ENCODE measurements around the gene PTPRH. TPM values are rescaled to one million over a fixed set of nuclear protein-coding genes. Genes with fewer than 3 reads are reported as not detected.

The PTPRH gene
- total RNA-seq, 1 experiment from 2014 or later = 2.3 TPM

DNA sequence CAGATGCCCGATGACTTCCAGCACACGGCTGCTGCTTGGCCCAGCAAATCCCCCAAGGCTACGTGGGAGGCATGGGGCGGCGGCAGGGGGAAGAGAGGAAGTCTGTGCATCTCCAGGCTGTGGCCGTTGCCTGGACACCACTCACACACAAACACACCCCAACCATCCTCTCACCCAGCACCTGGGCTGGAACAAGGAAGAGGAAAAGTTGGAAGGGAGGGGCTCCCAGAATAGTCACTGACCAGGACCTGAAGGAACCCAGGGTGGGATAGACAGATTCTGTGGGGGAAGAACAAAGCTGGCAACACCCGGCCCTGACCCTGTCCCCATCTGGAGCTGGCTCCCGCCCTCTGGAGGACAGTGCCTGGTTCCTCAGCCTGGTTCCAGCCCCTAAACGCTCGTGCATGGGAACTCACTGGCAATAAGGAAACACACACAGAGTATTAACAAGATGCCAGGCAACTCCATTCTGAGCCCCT is 38.4 kb upstream of the PTPRH start:
- Mint-ChIP-seq H3K27me3 (ENCODE audit: insufficient read depth, unreplicated experiment) (no peaks in the 10 kb centered on the region), H3K9me3 (ENCODE audit: unreplicated experiment) (no peaks in the 10 kb centered on the region), H3K4me3 (ENCODE audit: unreplicated experiment) (no peak overlapping the region), H3K4me1 (ENCODE audit: low read depth, unreplicated experiment) (peaks cover 5% of the 10 kb centered on the region), H3K27ac (ENCODE audit: unreplicated experiment) (no peak overlapping the region), H3K36me3 (ENCODE audit: insufficient read depth, unreplicated experiment) (peaks cover 33% of the 10 kb centered on the region)
- intact Hi-C loops (cut with micrococcal nuclease; ENCODE audit: unreplicated experiment) = no loop called here
- DNase-seq = peak in 1 of 2 experiments; percentile 39
- H3K4me1 ChIP-seq = no peaks in the 10 kb centered on the region
- no peaks in the 10 kb centered on the region for H3K27me3 ChIP-seq (replicated peaks; ENCODE audit: control insufficient read depth, insufficient read depth, low read length)
- H3K9me3 ChIP-seq = no peaks in the 10 kb centered on the region
- CTCF ChIA-PET = interaction anchor here (0.5 to 1.0 kb wide), 2 partner anchors 12 to 54 kb away, joined by 4 read pairs; partner anchors contain the start of gene PPP6R1
- H3K4me3 ChIP-seq (ENCODE audit: low read depth, low read length) = no peak overlapping the region
- H3K36me3 ChIP-seq (ENCODE audit: control insufficient read depth, insufficient read depth, low read length) = peaks cover 6% of the 10 kb centered on the region
- TF ChIP-seq, protein P1, sequence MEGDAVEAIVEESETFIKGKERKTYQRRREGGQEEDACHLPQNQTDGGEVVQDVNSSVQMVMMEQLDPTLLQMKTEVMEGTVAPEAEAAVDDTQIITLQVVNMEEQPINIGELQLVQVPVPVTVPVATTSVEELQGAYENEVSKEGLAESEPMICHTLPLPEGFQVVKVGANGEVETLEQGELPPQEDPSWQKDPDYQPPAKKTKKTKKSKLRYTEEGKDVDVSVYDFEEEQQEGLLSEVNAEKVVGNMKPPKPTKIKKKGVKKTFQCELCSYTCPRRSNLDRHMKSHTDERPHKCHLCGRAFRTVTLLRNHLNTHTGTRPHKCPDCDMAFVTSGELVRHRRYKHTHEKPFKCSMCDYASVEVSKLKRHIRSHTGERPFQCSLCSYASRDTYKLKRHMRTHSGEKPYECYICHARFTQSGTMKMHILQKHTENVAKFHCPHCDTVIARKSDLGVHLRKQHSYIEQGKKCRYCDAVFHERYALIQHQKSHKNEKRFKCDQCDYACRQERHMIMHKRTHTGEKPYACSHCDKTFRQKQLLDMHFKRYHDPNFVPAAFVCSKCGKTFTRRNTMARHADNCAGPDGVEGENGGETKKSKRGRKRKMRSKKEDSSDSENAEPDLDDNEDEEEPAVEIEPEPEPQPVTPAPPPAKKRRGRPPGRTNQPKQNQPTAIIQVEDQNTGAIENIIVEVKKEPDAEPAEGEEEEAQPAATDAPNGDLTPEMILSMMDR (IDR thresholded peaks at IDR 0.05; ENCODE audit: insufficient read depth in 1 of 2, low read depth in 1 of 2, low read length in 1 of 2, severe bottlenecking in 1 of 2, unreplicated experiment in 1 of 2) = no peak
- BruUV-seq (replicated peaks) = no TSS peak
- POLR2A ChIA-PET = no interaction called here

GRCh38 chr19:55246462-55247451 is 37.5 kb upstream of the PTPRH start:
- Mint-ChIP-seq H3K4me1 (ENCODE audit: low read depth, unreplicated experiment) (peaks cover 5% of the 10 kb centered on the region), H3K4me3 (ENCODE audit: unreplicated experiment) (no peak overlapping the region), H3K27ac (ENCODE audit: unreplicated experiment) (no peak overlapping the region), H3K9me3 (ENCODE audit: unreplicated experiment) (no peaks in the 10 kb centered on the region), H3K27me3 (ENCODE audit: insufficient read depth, unreplicated experiment) (no peaks in the 10 kb centered on the region), H3K36me3 (ENCODE audit: insufficient read depth, unreplicated experiment) (peaks cover 42% of the 10 kb centered on the region)
- intact Hi-C loops (cut with micrococcal nuclease; ENCODE audit: unreplicated experiment) = no loop called here
- DNase-seq = no peak
- TF ChIP-seq, protein P1 (IDR thresholded peaks at IDR 0.05; ENCODE audit: insufficient read depth in 1 of 2, low read depth in 1 of 2, low read length in 1 of 2, severe bottlenecking in 1 of 2, unreplicated experiment in 1 of 2) = no peak
- no peaks in the 10 kb centered on the region for H3K9me3 ChIP-seq
- H3K36me3 ChIP-seq (ENCODE audit: control insufficient read depth, insufficient read depth, low read length) = peaks cover 7% of the 10 kb centered on the region
- H3K27me3 ChIP-seq (replicated peaks; ENCODE audit: control insufficient read depth, insufficient read depth, low read length) = no peaks in the 10 kb centered on the region
- no peak overlapping the region for H3K4me3 ChIP-seq (ENCODE audit: low read depth, low read length)
- no TSS peak for BruUV-seq (replicated peaks)
- ChIA-PET CTCF (interaction anchor here (0.6 to 1.0 kb wide), 2 partner anchors 12 to 33 kb away, joined by 3 to 4 read pairs; partner anchors contain the start of genes HSPBP1 and PPP6R1), POLR2A (no interaction called here)
- H3K4me1 ChIP-seq = no peaks in the 10 kb centered on the region

DNA sequence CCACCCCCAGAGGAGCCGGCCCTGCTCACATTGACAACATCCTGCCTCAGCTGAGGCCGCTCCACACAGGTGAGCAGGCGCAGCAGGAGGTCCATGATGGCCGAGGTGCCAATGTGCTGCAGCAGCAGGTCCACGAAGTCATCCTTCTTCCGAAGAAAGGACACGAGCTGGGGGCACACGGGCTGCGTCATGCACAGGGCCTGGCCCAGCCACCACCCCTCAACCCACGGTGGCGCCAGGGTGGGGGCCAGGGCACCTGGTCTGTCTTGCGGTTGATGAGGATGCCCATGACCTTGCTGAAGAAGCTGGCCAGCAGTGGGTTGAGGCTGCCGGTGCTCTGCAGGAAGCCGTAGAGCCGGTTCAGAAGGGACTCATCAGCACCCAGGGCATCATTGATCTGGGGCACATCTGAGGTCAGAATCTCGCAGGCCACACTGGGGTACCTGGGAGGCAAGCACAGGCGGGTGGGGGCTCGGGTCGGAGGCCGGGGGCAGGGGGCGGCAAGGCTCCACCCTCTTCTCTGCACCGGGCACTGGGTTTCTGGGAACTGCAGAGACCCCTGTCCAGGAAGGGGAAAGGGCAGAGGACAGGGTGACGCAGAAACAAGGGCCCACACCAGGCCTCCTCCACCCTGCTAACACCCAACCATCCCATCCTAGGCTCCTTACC is 36.1 kb upstream of the PTPRH start:
- POLR2A ChIA-PET = no interaction called here

More for the DNA sequence above, 36.1 kb upstream of the PTPRH start:
- BruUV-seq (replicated peaks) = no TSS peak
- Mint-ChIP-seq H3K4me1 (ENCODE audit: low read depth, unreplicated experiment) (no peaks in the 10 kb centered on the region), H3K27ac (ENCODE audit: unreplicated experiment) (no peak overlapping the region), H3K27me3 (ENCODE audit: insufficient read depth, unreplicated experiment) (no peaks in the 10 kb centered on the region), H3K9me3 (ENCODE audit: unreplicated experiment) (no peaks in the 10 kb centered on the region), H3K4me3 (ENCODE audit: unreplicated experiment) (no peak overlapping the region), H3K36me3 (ENCODE audit: insufficient read depth, unreplicated experiment) (peaks cover 53% of the 10 kb centered on the region)
- intact Hi-C loops (cut with micrococcal nuclease; ENCODE audit: unreplicated experiment) = no loop called here
- Histone ChIP-seq H3K9me3 (no peaks in the 10 kb centered on the region), H3K27me3 (replicated peaks; ENCODE audit: control insufficient read depth, insufficient read depth, low read length) (no peaks in the 10 kb centered on the region), H3K4me3 (ENCODE audit: low read depth, low read length) (no peak overlapping the region), H3K4me1 (no peaks in the 10 kb centered on the region), H3K36me3 (ENCODE audit: control insufficient read depth, insufficient read depth, low read length) (peaks cover 9% of the 10 kb centered on the region)
- TF ChIP-seq, protein P1 (IDR thresholded peaks at IDR 0.05; ENCODE audit: insufficient read depth in 1 of 2, low read depth in 1 of 2, low read length in 1 of 2, severe bottlenecking in 1 of 2, unreplicated experiment in 1 of 2) = no peak
- CTCF ChIA-PET = interaction anchor here (0.7 kb wide), 1 partner anchor 361 kb away, joined by 3 read pairs; no protein-coding TSS in a partner anchor
- DNase-seq = no peak

Data from Caco-2 (cell line).